Breast epithelium (tissue), 4 donors: ENCODE measurements around the gene PLEKHO2. TPM values are rescaled to one million over a fixed set of nuclear protein-coding genes. Genes with fewer than 3 reads are reported as not detected.

Experiments used
- DNase-seq, 2 donors: peaks; one replicate each; pipeline ENCODE4 v3.0.0-alpha.2; 2019; ENCODE audit warnings: low spot score in 2 of 2
- H3K27ac ChIP-seq, 2 donors: fragments of 200-600 bp; sonication (generic) in 1 of 2; one replicate each; pipeline ENCODE4 v1.5.1; 2016 to 2019; ENCODE audit warnings: mild to moderate bottlenecking in 1 of 2
- H3K27me3 ChIP-seq, 2 donors: fragments of 200-600 bp; sonication (generic) in 1 of 2; one replicate each; pipeline versions ENCODE4 v1.5.1 to v1.6.0; 2017 to 2019; ENCODE audit warnings: control low read depth in 1 of 2, mild to moderate bottlenecking in 1 of 2
- H3K36me3 ChIP-seq: fragments of 200-600 bp; one replicate; pipeline ENCODE4 v1.5.1; 2019
- H3K4me1 ChIP-seq, 2 donors: fragments of 200-600 bp; sonication (generic); one replicate each; pipeline ENCODE4 v1.5.1; 2016 to 2019; ENCODE audit warnings: control low read depth in 1 of 2
- H3K4me3 ChIP-seq, 3 donors: fragments of 200-600 bp; sonication (generic); 1 replicate in 2 of 3; 2 replicates in 1 of 3; pipeline ENCODE4 v1.5.1; 2016 to 2019; ENCODE audit warnings: mild to moderate bottlenecking in 3 of 3, moderate library complexity in 2 of 3
- H3K9me3 ChIP-seq, 2 donors: fragments of 200-600 bp; sonication (generic) in 1 of 2; one replicate each; pipeline ENCODE4 v1.5.1; 2016 to 2019; ENCODE audit warnings: control low read depth in 1 of 2
- CTCF ChIP-seq, 3 donors: fragments of 450-650 bp; IDR thresholded peaks; one replicate each; pipeline ENCODE4 v1.5.1; 2016 to 2017; ENCODE audit warnings: antibody characterized with exemption in 3 of 3, mild to moderate bottlenecking in 3 of 3, moderate library complexity in 3 of 3
- POLR2A ChIP-seq: fragments of 450-650 bp; IDR thresholded peaks from one replicate; pipeline ENCODE4 v1.6.1; 2016; ENCODE audit warnings: antibody characterized with exemption, mild to moderate bottlenecking, moderate library complexity
- POLR2AphosphoS5 ChIP-seq, 3 donors: sonication (generic); formaldehyde crosslinking; IDR thresholded peaks; one replicate each; pipeline ENCODE4 v1.6.1; 2017; ENCODE audit warnings: antibody characterized with exemption in 3 of 3
- intact Hi-C: fragments of 100-400 bp; cut with DNase I; formaldehyde crosslinking; loops from one replicate; pipeline ENCODE4 v1.15.1; 2023; ENCODE audit warnings: low total_unique reads
- total RNA-seq, 3 donors: library from RNA; depleted of rRNA; stranded (reverse); fragments of >200 nt; gene quantifications; one replicate each; pipeline ENCODE4 v1.1.0, GENCODE V29; 2016

Gene PLEKHO2
- total RNA-seq, 3 donors from 2014 or later = 21.1 to 33.3 (median 26.5) TPM

GRCh38 chr15:64892847-64893403, 51.2 kb downstream of the PLEKHO2 start:
- no peak overlapping the region for H3K4me3 ChIP-seq
- intact Hi-C loops = no loop called here
- no peak for DNase-seq
- H3K4me1 ChIP-seq = peaks cover 0 to 15% of the 10 kb centered on the region in 2 donors
- H3K9me3 ChIP-seq = no peaks in the 10 kb centered on the region
- H3K27ac ChIP-seq = peak overlapping the region; percentile 78 to 91
- H3K36me3 ChIP-seq = no peaks in the 10 kb centered on the region
- H3K27me3 ChIP-seq = no peaks in the 10 kb centered on the region
- TF ChIP-seq CTCF (IDR thresholded peaks at IDR 0.05) (no peak), POLR2A (no peak)

- peaks cover 0 to 15% of the 10 kb centered on the region in 2 donors for H3K4me1 ChIP-seq
- peak overlapping the region; percentile 78 to 91 for H3K27ac ChIP-seq
- no peaks in the 10 kb centered on the region for H3K9me3 ChIP-seq
- no peaks in the 10 kb centered on the region for H3K27me3 ChIP-seq
- intact Hi-C loops = no loop called here
- DNase-seq = peak; percentile 81 to 83
- peak overlapping the region; percentile 9 to 64 (median 38) for H3K4me3 ChIP-seq
- TF ChIP-seq POLR2A = no peak
- peak; percentile 7 to 63 (median 37) for TF ChIP-seq POLR2AphosphoS5 (IDR thresholded peaks at IDR 0.05)
- no peak for TF ChIP-seq CTCF (IDR thresholded peaks at IDR 0.05)
- no peaks in the 10 kb centered on the region for H3K36me3 ChIP-seq
These were observed 52.0 kb downstream of the PLEKHO2 start for GRCh38 chr15:64893481-64894394.

- TF ChIP-seq POLR2A (no peak), CTCF (IDR thresholded peaks at IDR 0.05) (no peak), POLR2AphosphoS5 (IDR thresholded peaks at IDR 0.05) (no peak)
- H3K27ac ChIP-seq = peak overlapping the region; percentile 78 to 91
- peaks cover 0 to 15% of the 10 kb centered on the region in 2 donors for H3K4me1 ChIP-seq
- H3K4me3 ChIP-seq = peak overlapping the region; percentile 9 to 64 (median 38)
- H3K9me3 ChIP-seq = no peaks in the 10 kb centered on the region
- DNase-seq = no peak
- intact Hi-C loops = no loop called here
- no peaks in the 10 kb centered on the region for H3K36me3 ChIP-seq
- H3K27me3 ChIP-seq = no peaks in the 10 kb centered on the region
These were observed 52.8 kb downstream of the PLEKHO2 start for GRCh38 chr15:64894395-64895056.

GRCh38 chr15:64895285-64896065, 53.8 kb downstream of the PLEKHO2 start:
- Histone ChIP-seq H3K27ac (peak overlapping the region; percentile 78 to 91), H3K4me1 (peaks cover 0 to 15% of the 10 kb centered on the region in 2 donors)

More at GRCh38 chr15:64895285-64896065, 53.8 kb downstream of the PLEKHO2 start:
- Histone ChIP-seq H3K36me3 (no peaks in the 10 kb centered on the region), H3K27me3 (no peaks in the 10 kb centered on the region), H3K4me3 (peak overlapping the region; percentile 22 to 59 (median 28)), H3K9me3 (no peaks in the 10 kb centered on the region)
- intact Hi-C loops = no loop called here
- TF ChIP-seq POLR2A = no peak
- no peak for DNase-seq
